Measurements from ENCODE around the gene ELFN1. TPM values are rescaled to one million over a fixed set of nuclear protein-coding genes. Genes with fewer than 3 reads are reported as not detected.

ELFN1 gene
- polyA plus RNA-seq, 1 of the 3 experiments (the other 2 are of a cell fraction) = 0.05 TPM

GRCh38 chr7:1667566-1668395 is 2.3 kb upstream of the ELFN1 start:
- no peaks in the 10 kb centered on the region for H3K36me3 ChIP-seq (replicated peaks in 1 of 2; ENCODE audit: control insufficient read depth in 1 of 2, insufficient read depth in 2 of 2, low read length in 1 of 2)
- no peak for TF ChIP-seq TEAD4 (IDR thresholded peaks at IDR 0.05; ENCODE audit: borderline replicate concordance, insufficient read depth)
- no peak for TF ChIP-seq FOSL2 (IDR thresholded peaks at IDR 0.05; ENCODE audit: borderline replicate concordance, low read depth)
- TF ChIP-seq POLR2AphosphoS5 (IDR thresholded peaks at IDR 0.05; ENCODE audit: low read depth, low read length) = no peak
- no peak for TF ChIP-seq ELF1 (IDR thresholded peaks at IDR 0.05)
- no peak for TF ChIP-seq SIN3A (IDR thresholded peaks at IDR 0.05; ENCODE audit: borderline replicate concordance, low read depth, low read length)
- no peak for TF ChIP-seq TAF1 (IDR thresholded peaks at IDR 0.05; ENCODE audit: borderline replicate concordance, low read depth, low read length)
- TF ChIP-seq EP300 (IDR thresholded peaks at IDR 0.05; ENCODE audit: borderline replicate concordance in 1 of 2, low read depth in 1 of 2, low read length in 1 of 2) = no peak
- no peak for TF ChIP-seq NFIC (IDR thresholded peaks at IDR 0.05; ENCODE audit: borderline replicate concordance)
- no peak for TF ChIP-seq USF1 (IDR thresholded peaks at IDR 0.05; ENCODE audit: borderline replicate concordance, low read depth)
- TF ChIP-seq TCF12 (IDR thresholded peaks at IDR 0.05) = no peak
- peak; percentile 87 for DNase-seq
- no peaks in the 10 kb centered on the region for H3K9me2 ChIP-seq
- H3K4me1 ChIP-seq (ENCODE audit: control insufficient read depth in 1 of 2, insufficient read depth in 2 of 2, low read depth in 1 of 2, low read length in 1 of 2) = peaks cover 0 to 56% of the 10 kb centered on the region in 2 experiments; a peak in 1 of 4 replicates
- no peaks in the 10 kb centered on the region for H3K79me2 ChIP-seq (ENCODE audit: insufficient read depth)
- peak overlapping the region; percentile 78 for H3K4me2 ChIP-seq
- H3K9ac ChIP-seq = no peak overlapping the region
- ChIA-PET POLR2A (interaction anchor here (0.6 to 0.8 kb wide), 4 partner anchors 63 to 563 kb away, joined by 3 to 4 read pairs (median 3); no protein-coding TSS in a partner anchor), CTCF (interaction anchor here (0.7 to 2.2 kb wide), 16 partner anchors 18 to 574 kb away, joined by 3 to 11 read pairs (median 3); partner anchors contain the start of genes MRM2 and NUDT1)
- peak overlapping the region in 1 of 2 experiments; percentile 91; a peak in 2 of 4 replicates for H3K27ac ChIP-seq (ENCODE audit: low read depth in 2 of 2, low read length in 1 of 2)
- H3K4me3 ChIP-seq (ENCODE audit: low read depth in 2 of 2, low read length in 1 of 2) = peak overlapping the region; percentile 50 to 61
- 65% methylated on average over 33 of the region's 77 CpGs for WGBS (ENCODE audit: low lambda C conversion rate)
- peaks cover 22% of the 10 kb centered on the region; the same call in 1 of the 2 replicates for H4K20me1 ChIP-seq (ENCODE audit: insufficient read depth)
- no peak overlapping the region for H2AFZ ChIP-seq (ENCODE audit: low read depth)
- peaks cover 71% of the 10 kb centered on the region for H3K27me3 ChIP-seq (ENCODE audit: insufficient read depth)
- no peaks in the 10 kb centered on the region for H3K9me3 ChIP-seq
- peaks cover 11% of the 10 kb centered on the region for H3F3A ChIP-seq (replicated peaks; ENCODE audit: insufficient read depth)

GRCh38 chr7:1668396-1669063 is 1.5 kb upstream of the ELFN1 start:
- peak overlapping the region in 1 of 2 experiments; percentile 61; a peak in 1 of 4 replicates for H3K4me3 ChIP-seq (ENCODE audit: low read depth in 2 of 2, low read length in 1 of 2)
- no peak overlapping the region for H3K9ac ChIP-seq
- peaks cover 22% of the 10 kb centered on the region; the same call in 1 of the 2 replicates for H4K20me1 ChIP-seq (ENCODE audit: insufficient read depth)
- no peaks in the 10 kb centered on the region for H3K9me2 ChIP-seq
- H3F3A ChIP-seq (replicated peaks; ENCODE audit: insufficient read depth) = peaks cover 11% of the 10 kb centered on the region
- DNase-seq = peak; percentile 58
- TF ChIP-seq MXI1 (IDR thresholded peaks at IDR 0.05; ENCODE audit: low read depth, low read length) (no peak), REST (IDR thresholded peaks at IDR 0.05; ENCODE audit: low read depth, low read length) (no peak), RFX5 (IDR thresholded peaks at IDR 0.05; ENCODE audit: low read length) (no peak), TAF1 (IDR thresholded peaks at IDR 0.05; ENCODE audit: borderline replicate concordance, low read depth, low read length) (no peak), SMC3 (IDR thresholded peaks at IDR 0.05; ENCODE audit: low read depth, low read length) (no peak), GATA2 (CRISPR knock-in tag; IDR thresholded peaks at IDR 0.05) (no peak)
- H3K4me1 ChIP-seq (ENCODE audit: control insufficient read depth in 1 of 2, insufficient read depth in 2 of 2, low read depth in 1 of 2, low read length in 1 of 2) = peaks cover 0 to 56% of the 10 kb centered on the region in 2 experiments; a peak in 1 of 4 replicates
- no peaks in the 10 kb centered on the region for H3K79me2 ChIP-seq (ENCODE audit: insufficient read depth)
- peaks cover 66% of the 10 kb centered on the region for H3K27me3 ChIP-seq (ENCODE audit: insufficient read depth)
- no peak overlapping the region for H2AFZ ChIP-seq (ENCODE audit: low read depth)
- H3K9me3 ChIP-seq = no peaks in the 10 kb centered on the region
- ChIA-PET CTCF (interaction anchor here (0.7 to 2.2 kb wide), 13 partner anchors 18 to 573 kb away, joined by 3 to 11 read pairs (median 3); partner anchors contain the start of genes MRM2 and NUDT1), POLR2A (no interaction called here)
- 87% methylated on average over 18 of the region's 20 CpGs for WGBS (ENCODE audit: low lambda C conversion rate)
- no peaks in the 10 kb centered on the region for H3K36me3 ChIP-seq (replicated peaks in 1 of 2; ENCODE audit: control insufficient read depth in 1 of 2, insufficient read depth in 2 of 2, low read length in 1 of 2)
- no peak overlapping the region for H3K4me2 ChIP-seq
- H3K27ac ChIP-seq (ENCODE audit: low read depth in 2 of 2, low read length in 1 of 2) = peak overlapping the region in 1 of 2 experiments; percentile 29; a peak in 1 of 4 replicates
